ENCODE results near the gene GLYATL3. TPM values are rescaled to one million over a fixed set of nuclear protein-coding genes. Genes with fewer than 3 reads are reported as not detected.

Gene GLYATL3
- total RNA-seq (2022; extraction: Qiagen RNA extraction; ENCODE audit: low read depth): not detected in 5 replicates

DNA sequence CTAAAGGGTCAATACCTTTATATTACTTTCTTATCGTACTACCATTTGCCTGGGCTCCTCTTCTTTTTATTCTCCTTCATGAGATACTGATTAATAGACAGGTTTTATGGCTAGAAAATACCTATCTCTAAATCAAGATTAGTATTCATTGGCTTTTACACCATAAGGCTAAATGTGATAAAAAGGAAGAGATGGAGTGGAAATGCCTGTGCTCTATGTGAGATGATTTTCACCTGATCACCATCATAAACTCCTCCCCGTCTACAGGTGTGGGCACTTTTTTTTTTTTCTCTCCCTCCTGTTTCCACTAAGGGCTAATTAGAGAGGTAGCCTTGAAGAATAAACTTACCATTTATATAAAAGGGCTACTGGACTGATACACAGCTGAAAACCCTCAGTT is at the start of gene GLYATL3:
GLYATL3 (plus strand) TSS at position 301 of the 400 bp plus-strand sequence. CDS start 12,068 bp downstream, outside the sequence.

DNA sequence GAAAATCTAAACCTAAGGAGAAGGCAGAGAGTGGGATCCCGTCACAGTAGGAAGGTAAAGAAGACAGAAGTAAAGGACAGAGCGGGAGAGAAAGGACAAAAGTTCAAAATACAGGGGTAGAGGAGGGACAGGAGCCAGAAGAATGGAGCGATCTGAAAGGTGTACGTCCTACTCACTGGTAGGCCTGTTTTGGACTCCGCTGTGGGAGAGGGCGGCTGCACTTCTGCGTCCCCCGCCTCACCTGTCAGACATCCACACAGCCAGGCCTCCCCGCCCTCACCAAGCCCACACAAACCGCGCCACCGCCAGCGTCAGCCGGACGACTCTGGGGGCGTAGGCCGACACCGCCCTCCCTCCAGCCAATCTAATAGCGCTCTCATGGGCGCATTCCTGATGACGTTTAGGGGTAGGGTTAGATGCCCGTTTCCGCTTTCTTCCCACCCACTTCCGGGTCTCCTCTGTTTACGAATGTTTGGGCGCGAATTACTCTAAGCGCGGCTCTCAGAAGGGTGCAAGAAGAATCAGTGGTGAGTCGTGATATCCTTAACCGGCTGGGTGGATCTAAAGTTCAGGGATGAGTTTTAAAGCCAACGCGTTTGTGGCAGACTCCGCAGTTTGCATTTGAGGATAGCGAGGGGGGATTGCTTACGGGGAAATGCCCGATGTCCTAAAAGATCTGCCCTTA is 36.7 kb upstream of the GLYATL3 start, which contains the start of the genes CENPQ and MMUT:
CENPQ (plus strand) TSS at position 444 of the 685 bp plus-strand sequence. CDS start 6,807 bp downstream, outside the sequence.
MMUT (minus strand) TSS at position 327 of the 685 bp plus-strand sequence. CDS start 3,787 bp downstream, outside the sequence.

DNA sequence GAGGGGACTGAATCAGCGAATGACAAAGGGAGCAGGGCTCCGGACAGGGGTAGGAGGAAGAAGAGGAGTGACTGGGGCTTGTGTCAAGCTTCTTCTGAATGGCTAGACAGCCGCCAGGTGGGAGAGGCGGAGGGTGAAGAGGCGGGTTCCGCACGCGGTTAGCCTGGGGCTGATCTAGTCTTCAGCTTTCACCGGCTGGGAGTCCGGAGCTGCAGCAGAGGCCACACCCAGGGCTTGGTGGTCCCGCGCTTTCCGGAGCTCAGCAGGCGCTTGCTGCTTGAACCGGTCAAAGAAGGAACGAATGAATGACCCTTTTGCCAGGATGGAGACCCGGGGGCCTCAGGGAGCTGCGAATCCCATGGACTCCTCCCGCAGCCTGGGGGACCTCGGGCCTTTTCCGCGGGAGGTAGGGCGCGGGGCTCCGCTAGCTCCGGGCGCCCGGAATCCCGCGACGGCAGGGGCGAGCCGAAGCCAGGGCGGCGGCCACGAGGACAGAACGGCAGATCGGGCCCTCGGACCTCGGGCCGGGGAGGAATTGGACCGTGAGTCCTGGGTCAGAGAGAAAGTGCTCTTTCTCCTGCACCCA is 50.9 kb downstream of the GLYATL3 start, which contains the start of gene C6orf141:
C6orf141 (plus strand) TSS at position 177 of the 586 bp plus-strand sequence; CDS start at position 302, 125 bp downstream.

Other genes with a start within 250 kb of the GLYATL3 start
- 4.6 to 6.5 TPM (median 6.0 TPM) in 5 replicates for gene MMUT, start 36.7 kb upstream of the GLYATL3 start, total RNA-seq (2022; extraction: Qiagen RNA extraction; ENCODE audit: low read depth)
- gene CENPQ, start 36.6 kb upstream of the GLYATL3 start, total RNA-seq (2022; extraction: Qiagen RNA extraction; ENCODE audit: low read depth): 3.7 to 9.8 TPM (median 6.3 TPM) in 5 replicates
- 12.6 to 16.6 TPM (median 14.4 TPM) in 5 replicates for gene C6orf141, start 50.7 kb downstream of the GLYATL3 start, total RNA-seq (2022; extraction: Qiagen RNA extraction; ENCODE audit: low read depth)
- gene RHAG, start 136.9 kb downstream of the GLYATL3 start, total RNA-seq (2022; extraction: Qiagen RNA extraction; ENCODE audit: low read depth): 0.11 TPM in 1 of 5 replicates, not detected in the others
- gene CRISP2, start 213.6 kb downstream of the GLYATL3 start, total RNA-seq (2022; extraction: Qiagen RNA extraction; ENCODE audit: low read depth): not detected in 5 replicates
- not detected in 5 replicates for gene CRISP3, start 244.5 kb downstream of the GLYATL3 start, total RNA-seq (2022; extraction: Qiagen RNA extraction; ENCODE audit: low read depth)